Dermis microvascular lymphatic vessel endothelial cell (primary cell): ENCODE results near the gene SARS1. TPM values are rescaled to one million over a fixed set of nuclear protein-coding genes. Genes with fewer than 3 reads are reported as not detected.
A peak's percentile ranks its signal among the peaks of the same experiment; 100 is the strongest.
"Not testable (repeated sequence)": the region's sequence is repeated elsewhere in the genome, so short reads cannot be mapped to it uniquely, and the experiment has no call there.

ENCODE experiments used
- DNase-seq, 2 donors: peaks; one replicate each; pipeline versions ENCODE4 v3.0.0 to v3.0.0-alpha.2; 2010; ENCODE audit warnings: low read depth in 2 of 2
- total RNA-seq: library from RNA; depleted of rRNA; stranded (reverse); fragments of >200 nt; gene quantifications from 2 replicates; pipeline ENCODE4 v1.2.1, GENCODE V29; 2014

SARS1 gene, protein sequence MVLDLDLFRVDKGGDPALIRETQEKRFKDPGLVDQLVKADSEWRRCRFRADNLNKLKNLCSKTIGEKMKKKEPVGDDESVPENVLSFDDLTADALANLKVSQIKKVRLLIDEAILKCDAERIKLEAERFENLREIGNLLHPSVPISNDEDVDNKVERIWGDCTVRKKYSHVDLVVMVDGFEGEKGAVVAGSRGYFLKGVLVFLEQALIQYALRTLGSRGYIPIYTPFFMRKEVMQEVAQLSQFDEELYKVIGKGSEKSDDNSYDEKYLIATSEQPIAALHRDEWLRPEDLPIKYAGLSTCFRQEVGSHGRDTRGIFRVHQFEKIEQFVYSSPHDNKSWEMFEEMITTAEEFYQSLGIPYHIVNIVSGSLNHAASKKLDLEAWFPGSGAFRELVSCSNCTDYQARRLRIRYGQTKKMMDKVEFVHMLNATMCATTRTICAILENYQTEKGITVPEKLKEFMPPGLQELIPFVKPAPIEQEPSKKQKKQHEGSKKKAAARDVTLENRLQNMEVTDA
- 130 and 136 TPM in 2 replicates for total RNA-seq

DNA sequence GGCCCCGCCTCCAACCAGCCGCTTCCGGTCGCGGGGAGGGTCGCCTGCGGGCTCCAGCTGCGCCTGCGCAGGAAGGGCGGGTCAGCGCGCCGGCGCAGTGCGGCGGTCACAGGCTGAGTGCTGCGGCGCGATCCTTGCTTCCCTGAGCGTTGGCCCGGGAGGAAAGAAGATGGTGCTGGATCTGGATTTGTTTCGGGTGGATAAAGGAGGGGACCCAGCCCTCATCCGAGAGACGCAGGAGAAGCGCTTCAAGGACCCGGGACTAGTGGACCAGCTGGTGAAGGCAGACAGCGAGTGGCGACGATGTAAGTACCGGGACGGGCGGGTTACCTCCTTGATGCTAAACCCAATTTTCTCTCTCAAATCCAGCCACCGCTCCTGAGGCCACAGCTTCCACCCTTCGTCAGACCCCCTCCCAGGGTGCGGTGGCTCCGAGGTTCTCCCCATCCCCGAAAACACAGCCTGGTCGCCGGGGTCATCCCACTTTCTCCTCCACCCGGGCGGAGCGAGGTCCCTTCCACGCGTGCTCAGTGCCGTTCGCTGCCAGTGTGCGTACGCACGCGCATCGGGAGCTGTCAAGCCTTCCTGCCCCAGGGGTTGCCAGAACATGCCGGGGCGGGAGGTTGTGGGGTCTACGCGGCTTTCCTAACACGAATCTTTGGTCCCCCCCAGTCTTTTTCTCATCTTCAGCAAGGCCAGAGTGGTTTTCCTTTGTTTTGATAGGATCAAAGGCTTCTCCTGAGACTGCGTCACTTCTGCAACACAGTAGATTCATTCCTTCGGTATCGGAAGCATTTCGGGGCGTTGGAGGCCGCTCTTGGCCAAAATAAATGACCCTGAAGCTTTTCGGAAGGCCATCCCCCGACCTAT, at the start of gene SARS1:
Gene SARS1, plus strand, starts transcription at position 95 of the 870 bp plus-strand sequence. Its CDS starts 75 bp downstream, at position 170.
- peak; percentile 70 to 86 for DNase-seq

DNA sequence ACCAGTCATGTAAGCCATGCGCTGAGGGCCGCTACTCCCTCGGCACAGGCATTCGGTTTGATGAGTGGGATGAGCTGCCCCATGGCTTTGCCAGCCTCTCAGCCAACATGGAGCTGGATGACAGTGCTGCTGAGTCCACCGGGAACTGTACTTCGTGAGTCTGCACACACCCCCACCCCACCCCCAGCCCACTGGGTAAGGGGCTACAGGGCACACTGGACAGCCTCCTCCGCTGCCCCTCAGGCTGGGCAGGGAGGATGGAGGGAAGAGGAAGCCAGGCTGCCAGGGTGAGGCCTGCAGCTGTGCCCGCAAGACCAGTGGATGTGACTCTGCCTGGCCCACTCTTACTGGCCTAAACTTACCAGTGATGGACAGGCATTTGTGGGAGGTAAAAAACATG, 49.2 kb upstream of the SARS1 start:
- no peak for DNase-seq

DNA sequence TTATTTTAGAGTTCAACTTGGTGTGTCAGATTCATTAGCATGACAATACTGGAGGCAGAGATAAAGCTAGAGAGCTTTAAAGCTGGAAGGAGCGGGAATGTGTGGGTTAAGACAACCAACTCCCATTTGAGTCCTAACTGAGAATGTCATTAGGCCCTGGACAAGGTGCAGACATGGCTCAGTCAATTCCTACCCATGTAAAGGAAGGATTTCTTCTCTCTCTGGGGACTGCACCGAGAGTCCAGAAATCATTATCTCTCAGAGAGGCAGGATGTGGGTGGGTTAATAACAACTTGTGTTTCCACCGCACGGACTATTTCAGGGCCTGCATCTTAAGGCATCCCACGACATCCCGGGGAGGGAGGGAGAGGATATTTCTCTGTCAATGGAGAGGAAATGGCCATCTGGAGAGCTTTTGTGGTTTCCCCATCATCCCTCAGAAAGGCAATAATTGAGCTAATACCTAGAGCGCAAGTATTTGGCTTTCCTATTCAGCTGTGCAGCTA, 46.7 kb upstream of the SARS1 start:
- DNase-seq, result no peak

DNA sequence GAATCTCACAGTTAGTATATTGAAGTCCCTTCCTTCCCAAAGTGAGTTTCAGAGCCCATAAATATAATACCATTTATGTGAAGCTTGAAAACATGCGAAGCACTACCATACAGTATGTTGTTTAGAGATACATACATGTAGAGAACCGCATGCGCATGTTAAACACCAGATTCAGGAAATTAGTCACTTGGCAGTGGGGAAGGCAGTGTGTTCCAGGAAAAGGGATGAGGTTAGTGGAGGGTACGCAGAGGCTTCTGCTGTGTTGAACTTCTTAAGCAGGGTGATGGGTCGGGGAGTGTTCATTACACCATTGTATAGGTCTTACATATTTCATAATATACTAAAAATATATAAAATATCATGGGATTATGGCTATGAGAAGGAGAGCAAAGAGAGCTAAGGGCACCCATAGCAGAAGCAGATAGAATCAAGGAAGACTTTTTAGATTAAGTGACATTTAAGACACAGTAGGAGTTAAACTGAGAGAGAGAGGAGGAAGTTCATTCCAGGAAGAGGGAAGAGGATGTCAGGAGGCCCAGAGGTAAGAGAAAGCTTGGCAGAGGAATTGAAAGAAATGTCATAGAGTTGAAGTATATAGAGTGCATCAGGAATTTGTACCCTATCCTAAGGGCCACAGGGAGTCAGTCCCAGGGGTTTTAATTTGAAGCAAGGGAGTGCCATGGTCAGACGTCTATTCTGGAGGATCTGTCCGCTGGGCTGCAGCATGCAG, 43.5 kb upstream of the SARS1 start:
- DNase-seq, result peak; percentile 29 to 66

DNA sequence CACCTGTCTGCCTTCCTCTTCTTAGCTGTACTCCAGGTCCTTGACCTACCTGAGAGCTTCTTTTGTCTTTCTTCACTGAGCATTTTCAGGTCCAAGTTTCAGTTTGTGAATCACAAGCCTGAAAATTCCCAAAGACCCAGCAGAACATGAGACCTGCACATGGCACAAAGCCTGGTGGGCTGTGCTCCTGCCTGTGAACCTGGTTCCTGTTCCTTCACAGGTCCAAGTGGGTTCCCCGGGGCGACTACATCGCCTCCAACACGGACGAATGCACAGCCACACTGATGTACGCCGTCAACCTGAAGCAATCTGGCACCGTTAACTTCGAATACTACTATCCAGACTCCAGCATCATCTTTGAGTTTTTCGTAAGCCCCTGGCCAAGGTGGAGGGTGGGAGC, 42.1 kb upstream of the SARS1 start:
- DNase-seq, result no peak

DNA sequence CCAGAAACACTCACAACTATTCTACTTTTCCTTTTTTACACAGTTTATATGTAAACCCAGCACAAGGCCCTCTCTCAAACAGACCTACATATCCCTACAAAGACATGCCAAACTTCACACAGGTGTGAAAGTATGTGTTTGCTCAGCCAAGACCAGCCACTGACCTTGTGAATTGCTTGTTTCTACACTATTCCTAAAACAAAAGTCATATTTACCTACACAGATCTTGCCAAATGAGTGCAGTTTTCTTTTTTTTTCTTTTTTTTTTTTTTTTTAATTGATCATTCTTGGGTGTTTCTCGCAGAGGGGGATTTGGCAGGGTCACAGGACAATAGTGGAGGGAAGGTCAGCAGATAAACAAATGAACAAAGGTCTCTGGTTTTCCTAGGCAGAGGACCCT, 37.4 kb upstream of the SARS1 start:
- not testable (repeated sequence) for DNase-seq

DNA sequence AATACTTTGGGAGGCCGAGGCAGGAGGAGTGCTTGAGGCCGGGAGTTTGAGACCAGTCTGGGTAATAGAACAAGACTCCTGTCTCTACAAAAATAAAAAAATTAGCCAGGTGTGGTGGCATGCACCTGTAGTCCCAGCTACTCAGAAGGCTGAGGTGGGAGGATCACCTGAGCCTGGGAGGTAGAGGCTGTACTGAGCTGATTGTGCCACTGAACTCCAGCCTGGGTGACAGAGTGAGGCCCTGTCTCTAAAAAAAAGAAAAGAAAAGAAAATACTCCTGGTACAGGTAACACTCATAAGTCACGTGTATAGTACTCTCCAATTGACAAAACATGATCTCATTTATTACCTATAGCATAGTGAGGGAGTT, 33.0 kb upstream of the SARS1 start:
- DNase-seq, result not testable (repeated sequence)

DNA sequence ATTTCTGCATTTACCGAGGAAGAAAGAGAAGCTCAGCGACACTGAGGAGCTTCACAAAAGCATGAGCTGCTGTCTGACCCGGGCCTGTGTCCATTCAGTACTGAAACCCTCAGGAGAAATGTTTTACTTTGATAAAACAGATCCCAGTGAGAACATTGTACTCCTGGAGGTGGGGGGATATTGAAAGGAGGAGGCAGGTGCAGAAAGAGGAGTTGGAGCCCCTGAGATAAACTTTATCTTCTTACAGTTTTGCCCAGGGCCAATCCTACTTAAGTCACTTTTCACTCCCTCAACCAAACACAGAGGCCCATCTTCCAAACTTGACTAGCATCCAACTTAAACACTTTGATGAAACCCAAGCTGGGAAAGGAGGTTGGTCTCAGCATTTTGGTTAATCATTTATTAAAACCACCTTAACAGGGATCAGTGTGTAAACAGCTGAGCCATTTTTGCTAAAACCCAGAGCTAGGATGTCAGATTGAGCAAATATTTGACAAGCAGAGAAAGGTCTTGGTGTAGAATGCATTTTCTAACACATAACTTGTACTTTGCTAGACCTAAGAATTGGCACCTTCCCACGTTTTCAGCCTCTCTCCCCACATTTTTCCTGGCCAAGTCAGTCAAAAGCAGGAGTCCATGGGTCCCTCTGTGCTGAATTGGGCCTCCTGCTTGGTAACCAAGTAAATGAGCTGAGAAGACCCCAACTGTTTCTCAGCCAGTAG, 32.5 kb upstream of the SARS1 start:
- DNase-seq, result no peak

DNA sequence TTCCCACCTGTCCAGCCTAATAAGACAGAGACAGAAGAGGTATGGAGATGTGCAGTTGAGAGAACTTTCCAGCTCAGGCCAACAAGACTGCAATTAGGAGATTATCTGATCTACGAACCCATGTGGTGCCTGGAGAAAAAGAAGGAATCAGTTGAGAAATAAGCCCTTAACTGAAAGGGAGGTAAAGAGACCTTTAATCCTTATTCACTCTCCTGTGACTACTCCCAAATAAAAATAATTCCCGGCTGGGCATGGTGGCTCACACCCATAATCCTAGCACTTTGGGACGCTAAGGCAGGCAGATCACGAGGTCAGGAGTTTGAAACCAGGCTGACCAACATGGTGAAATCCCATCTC, 31.9 kb upstream of the SARS1 start:
- no peak for DNase-seq

DNA sequence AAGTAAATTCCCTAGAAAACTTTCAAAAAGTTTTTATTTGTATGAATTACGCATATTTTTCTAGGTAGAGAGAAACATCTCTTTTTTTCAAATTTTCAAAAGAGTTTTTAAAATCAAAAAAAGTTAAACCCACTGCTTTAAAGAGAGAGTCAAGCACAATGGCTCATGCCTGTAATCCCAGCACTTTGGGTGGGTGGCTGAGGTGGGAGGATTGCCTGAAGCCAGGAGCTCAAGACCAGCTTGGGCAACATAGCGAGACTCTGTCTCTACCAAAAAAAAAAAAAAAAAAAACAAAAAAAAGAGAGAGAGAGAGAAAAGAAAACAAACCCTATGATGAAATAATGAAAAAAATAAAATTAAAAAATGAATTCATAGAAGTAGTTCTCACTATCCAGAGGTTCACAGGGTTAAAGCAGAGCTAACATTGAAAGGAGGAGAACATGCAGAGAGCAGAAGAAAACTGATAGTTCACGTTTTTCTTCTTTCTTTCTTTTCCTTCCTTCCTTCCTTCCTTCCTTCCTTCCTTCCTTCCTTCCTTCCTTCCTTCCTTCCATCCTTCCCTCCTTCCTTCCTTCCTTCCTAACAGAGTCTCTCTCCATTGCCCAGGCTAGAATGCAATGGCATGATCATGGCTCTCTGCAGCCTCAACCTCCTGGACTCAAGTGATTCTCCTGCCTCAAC, 30.5 kb upstream of the SARS1 start:
- no peak for DNase-seq

DNA sequence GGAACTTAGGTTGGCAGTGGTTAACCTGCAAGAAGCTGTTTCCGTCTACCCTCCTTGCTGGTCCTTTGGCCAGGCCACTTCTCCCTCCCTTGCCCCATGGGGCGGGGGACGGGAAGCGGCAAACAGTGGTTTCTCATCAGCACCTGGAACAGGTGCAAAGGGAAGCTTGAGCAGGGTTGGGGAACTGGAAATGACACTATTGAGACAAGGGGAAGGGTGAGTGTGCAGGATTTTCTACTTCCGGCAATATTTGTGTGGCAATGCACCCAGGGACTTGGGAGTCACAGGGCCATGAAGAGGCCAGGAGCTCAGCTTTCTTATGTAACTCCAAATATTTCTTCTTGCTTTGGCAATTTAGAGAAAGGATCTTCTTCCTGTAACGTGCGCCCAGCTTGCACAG, 29.0 kb upstream of the SARS1 start:
- DNase-seq, result no peak

DNA sequence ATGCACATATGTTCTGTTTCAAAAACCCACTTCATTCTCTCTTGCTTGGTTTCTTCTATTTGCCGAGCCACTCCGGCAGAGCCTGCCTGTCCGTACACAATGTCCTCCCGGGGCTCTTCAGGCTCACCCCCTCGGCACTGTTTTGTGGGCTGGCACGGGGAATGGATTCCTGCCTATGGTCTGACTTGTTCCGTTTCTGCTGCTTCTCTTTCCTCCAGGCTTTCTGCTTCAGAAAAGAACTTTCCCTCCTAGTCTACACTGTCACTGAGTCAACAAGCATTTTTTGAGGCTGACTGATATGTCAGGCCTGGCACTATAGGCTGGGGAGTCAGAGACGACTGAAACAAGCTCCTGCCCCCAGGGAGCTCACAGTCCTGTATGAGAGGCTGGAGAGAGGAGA, 28.4 kb upstream of the SARS1 start:
- DNase-seq, result no peak

DNA sequence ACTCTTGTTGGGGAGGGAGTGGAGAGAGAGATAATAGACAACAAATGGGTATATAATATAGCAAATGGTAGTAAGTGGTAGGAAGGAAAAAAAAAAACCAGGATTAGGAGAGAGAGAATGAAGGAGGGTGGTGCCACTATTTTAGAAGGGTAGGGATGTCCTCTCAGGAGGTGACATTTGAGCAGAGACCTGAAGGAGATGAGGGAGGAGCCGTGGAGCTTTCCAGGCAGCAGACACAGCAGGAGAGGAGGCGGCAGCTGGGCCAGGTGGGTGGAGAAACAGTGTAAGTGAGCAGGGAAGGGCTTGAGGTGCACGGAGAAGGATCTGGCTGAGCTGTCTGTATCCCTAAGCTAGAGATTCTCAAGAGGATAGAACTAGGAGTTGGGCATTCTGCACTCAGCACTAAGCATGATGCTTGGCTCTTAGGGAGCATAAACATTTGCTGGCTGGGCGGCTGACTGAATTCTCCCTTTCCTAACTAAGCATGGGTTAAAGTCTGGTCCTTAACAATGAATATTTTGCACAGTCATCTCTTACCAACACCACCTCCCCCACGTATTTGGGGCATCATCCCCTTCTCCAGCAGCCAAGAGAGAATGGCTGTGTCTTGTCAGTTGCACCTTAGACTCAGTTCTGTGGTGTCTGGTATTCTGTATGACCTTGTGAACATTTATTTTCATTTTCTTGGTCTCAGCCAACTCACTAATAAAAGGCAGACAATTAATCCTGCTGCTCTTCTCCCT, 27.6 kb upstream of the SARS1 start:
- no peak for DNase-seq

DNA sequence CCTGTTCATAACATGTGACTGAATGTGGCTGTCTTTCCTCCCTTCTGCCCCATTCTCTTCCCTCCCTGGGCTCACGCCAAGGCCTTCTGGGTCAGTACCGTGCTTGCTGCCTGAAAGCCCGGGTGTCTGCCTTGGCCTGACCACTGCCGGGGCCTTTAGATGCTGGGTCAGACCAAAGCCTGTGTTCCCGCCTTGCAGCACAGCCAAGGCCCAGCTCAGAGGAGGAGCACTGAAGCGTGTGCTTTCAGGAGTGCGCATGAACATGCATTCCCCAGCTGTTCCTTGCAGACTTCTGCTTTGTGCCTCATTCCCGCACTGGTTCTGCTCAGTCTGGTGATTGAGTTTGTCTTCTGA, 27.0 kb upstream of the SARS1 start:
- no peak for DNase-seq

DNA sequence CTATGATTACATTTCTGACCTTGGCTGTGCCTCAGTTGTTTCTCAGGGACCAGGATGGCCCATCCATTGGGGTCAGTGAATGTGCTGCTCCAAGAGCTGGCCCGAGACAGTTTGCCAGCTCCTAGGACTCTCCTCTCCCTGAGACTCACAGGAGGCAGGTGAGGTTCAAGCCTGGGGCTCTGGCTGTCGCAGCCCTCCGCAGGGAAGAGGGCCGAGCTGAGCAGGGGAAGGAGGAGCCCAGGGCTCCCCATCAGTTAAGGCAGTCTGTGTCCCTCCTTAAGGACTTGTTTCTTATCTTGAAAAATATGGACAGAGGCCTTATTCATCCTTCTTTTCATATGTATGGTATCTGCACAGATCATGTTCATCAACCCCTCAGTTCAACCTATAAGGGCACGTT, 26.6 kb upstream of the SARS1 start:
- DNase-seq, result no peak

DNA sequence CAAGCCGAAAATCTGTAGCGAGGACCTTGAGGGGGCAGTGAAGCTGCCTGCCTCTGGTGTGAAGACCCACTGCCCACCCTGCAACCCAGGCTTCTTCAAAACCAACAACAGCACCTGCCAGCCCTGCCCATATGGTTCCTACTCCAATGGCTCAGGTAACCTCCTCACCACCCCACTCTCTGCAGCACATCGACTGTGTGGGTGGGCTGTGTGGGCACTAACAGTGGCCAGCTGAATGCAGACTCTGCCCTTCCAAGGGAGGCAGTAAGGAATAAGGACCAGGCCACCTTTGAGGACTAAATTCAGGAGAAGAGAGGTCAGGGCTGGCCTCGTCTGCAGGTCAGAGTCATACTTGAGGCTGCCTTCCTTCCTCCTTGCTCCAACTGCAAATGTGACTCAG, 25.5 kb upstream of the SARS1 start:
- DNase-seq, result no peak

DNA sequence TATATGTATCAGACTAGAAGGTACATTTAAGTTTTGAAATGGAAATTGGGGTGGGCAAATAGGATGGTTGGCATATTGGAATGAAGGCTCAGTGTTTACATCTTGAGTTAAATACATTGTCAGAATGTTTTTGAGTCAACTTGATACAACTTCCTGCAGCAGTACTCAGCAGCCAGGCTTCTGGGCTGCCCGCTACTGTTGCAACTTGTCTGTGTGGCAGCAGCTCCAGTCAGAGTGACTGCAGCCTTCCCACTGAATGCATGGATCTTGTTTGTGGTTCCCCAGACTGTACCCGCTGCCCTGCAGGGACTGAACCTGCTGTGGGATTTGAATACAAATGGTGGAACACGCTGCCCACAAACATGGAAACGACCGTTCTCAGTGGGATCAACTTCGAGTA, 24.9 kb upstream of the SARS1 start:
- DNase-seq, result no peak

DNA sequence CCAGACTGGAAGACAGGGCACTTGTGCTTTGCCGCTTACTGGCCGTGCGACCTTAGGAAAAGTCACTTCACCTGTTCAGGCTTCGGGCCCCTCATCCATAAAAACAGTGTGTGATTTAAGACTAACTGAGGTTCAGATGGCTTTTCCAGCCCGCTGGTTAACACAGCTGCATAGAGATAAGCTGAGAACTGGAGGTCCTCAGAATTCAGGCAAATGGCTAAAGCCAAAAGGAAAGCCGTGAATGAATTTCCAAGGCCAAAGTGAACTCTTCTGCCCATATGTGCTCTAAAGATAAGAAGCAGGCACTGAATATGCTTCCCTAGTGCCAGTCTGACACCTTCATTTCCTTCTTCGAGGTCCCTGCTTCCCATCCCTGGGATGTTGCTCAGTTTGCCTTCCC, 23.5 kb upstream of the SARS1 start:
- no peak for DNase-seq

DNA sequence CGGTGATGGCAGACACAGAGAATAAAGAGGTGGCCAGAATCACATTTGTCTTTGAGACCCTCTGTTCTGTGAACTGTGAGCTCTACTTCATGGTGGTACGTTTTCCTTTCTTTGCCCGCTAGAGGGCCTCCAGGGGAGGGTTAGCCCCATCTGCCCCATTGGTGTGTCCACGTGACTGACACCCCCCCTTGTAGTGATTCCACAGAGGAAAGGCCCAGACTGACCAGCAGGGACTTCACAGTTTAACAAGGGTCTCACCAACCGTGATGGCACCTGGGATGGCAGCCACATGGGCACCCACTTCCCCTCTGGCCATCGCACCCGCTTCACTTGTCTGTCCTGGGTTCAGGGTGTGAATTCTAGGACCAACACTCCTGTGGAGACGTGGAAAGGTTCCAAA, 22.3 kb upstream of the SARS1 start:
- no peak for DNase-seq

DNA sequence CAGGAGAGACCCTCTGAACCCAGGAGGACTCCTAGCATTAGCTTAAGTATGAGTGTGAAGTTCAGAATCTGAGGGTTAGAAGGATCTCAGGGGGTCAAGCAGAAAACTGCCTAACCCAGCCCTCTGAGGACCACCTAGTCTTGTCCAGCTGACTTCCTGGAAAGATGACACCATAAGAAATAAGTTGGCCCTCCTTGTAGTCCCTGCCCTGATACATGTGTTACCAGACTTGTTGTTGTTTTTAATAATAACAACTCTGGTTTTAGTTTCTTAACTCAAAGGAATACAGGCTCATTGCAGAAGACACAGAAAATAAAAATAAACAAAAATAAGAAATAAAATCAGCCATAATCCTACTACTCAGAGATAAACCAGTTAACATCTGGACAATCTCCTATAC, 21.8 kb upstream of the SARS1 start:
- no peak for DNase-seq
